ENCODE data around the gene LHFPL3. TPM values are rescaled to one million over a fixed set of nuclear protein-coding genes. Genes with fewer than 3 reads are reported as not detected.

The LHFPL3 gene
- total and polyA plus RNA-seq, 2 donors (not counting 1 experiment from before 2014, with no cell fraction given) = not detected

DNA sequence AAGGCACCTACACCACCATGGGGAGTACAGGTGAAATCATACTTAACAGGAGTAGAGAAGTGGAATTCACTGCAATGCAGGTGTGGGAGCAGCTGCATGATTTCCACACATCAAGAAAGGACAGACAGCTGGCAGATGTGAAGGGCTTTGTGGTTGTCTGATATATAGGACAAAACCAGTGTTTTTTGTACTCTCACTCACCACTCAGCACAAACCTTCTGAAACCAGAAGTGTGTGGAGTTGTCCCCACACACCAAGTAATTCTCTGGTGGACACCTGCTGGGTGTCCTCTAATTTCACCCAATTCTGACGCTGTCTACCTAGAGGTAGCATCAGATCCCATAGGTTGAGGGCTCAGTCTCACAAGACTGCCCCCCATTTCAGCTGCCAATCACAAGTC is 357.9 kb downstream of the LHFPL3 start:
- Histone ChIP-seq H3K79me2 (ENCODE audit: control insufficient read depth, insufficient read depth, low read length) (no peaks in the 10 kb centered on the region), H3K4me2 (ENCODE audit: extremely low read depth, insufficient read depth, low read length) (no peak overlapping the region), H3K27me3 (ENCODE audit: control insufficient read depth, insufficient read depth, low read length) (no peaks in the 10 kb centered on the region), H2AFZ (ENCODE audit: low read length) (no peak overlapping the region), H3K4me1 (ENCODE audit: control insufficient read depth, extremely low read depth, insufficient read depth, low read length) (no peaks in the 10 kb centered on the region), H3K36me3 (ENCODE audit: control insufficient read depth, insufficient read depth, low read length) (no peaks in the 10 kb centered on the region), H3K27ac (ENCODE audit: insufficient read depth, low read length) (no peak overlapping the region), H3K9ac (ENCODE audit: insufficient read depth, low read length) (no peak overlapping the region), H3K9me3 (ENCODE audit: control insufficient read depth, insufficient read depth, low read depth, low read length) (no peaks in the 10 kb centered on the region), H3K4me3 (replicated peaks in 1 of 4; ENCODE audit: control extremely low read depth in 1 of 4, insufficient read depth in 1 of 4, low read depth in 3 of 4, low read length in 4 of 4) (no peak overlapping the region), H4K20me1 (ENCODE audit: control insufficient read depth, extremely low read depth, insufficient read depth, low read length) (no peaks in the 10 kb centered on the region)
- DNase-seq (ENCODE audit: low read depth in 2 of 2) = no peak
- no peak for TF ChIP-seq EZH2 (IDR thresholded peaks at IDR 0.05; ENCODE audit: low read length, missing control alignments)
- TF ChIP-seq, protein P1, sequence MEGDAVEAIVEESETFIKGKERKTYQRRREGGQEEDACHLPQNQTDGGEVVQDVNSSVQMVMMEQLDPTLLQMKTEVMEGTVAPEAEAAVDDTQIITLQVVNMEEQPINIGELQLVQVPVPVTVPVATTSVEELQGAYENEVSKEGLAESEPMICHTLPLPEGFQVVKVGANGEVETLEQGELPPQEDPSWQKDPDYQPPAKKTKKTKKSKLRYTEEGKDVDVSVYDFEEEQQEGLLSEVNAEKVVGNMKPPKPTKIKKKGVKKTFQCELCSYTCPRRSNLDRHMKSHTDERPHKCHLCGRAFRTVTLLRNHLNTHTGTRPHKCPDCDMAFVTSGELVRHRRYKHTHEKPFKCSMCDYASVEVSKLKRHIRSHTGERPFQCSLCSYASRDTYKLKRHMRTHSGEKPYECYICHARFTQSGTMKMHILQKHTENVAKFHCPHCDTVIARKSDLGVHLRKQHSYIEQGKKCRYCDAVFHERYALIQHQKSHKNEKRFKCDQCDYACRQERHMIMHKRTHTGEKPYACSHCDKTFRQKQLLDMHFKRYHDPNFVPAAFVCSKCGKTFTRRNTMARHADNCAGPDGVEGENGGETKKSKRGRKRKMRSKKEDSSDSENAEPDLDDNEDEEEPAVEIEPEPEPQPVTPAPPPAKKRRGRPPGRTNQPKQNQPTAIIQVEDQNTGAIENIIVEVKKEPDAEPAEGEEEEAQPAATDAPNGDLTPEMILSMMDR (conservative IDR thresholded peaks at IDR 0.05 in 1 of 2, IDR thresholded peaks at IDR 0.05 in 1 of 2; ENCODE audit: low read depth in 1 of 2, low read length in 2 of 2) = no peak

GRCh38 chr7:104694710-104695109 is 366.3 kb downstream of the LHFPL3 start:
- Histone ChIP-seq H4K20me1 (ENCODE audit: control insufficient read depth, extremely low read depth, insufficient read depth, low read length) (no peaks in the 10 kb centered on the region), H3K4me1 (ENCODE audit: control insufficient read depth, extremely low read depth, insufficient read depth, low read length) (no peaks in the 10 kb centered on the region), H3K27ac (ENCODE audit: insufficient read depth, low read length) (no peak overlapping the region), H3K27me3 (ENCODE audit: control insufficient read depth, insufficient read depth, low read length) (no peaks in the 10 kb centered on the region), H3K79me2 (ENCODE audit: control insufficient read depth, insufficient read depth, low read length) (no peaks in the 10 kb centered on the region), H3K4me2 (ENCODE audit: extremely low read depth, insufficient read depth, low read length) (no peak overlapping the region), H3K9ac (ENCODE audit: insufficient read depth, low read length) (no peak overlapping the region), H2AFZ (ENCODE audit: low read length) (no peak overlapping the region), H3K4me3 (replicated peaks in 1 of 4; ENCODE audit: control extremely low read depth in 1 of 4, insufficient read depth in 1 of 4, low read depth in 3 of 4, low read length in 4 of 4) (no peak overlapping the region), H3K36me3 (ENCODE audit: control insufficient read depth, insufficient read depth, low read length) (no peaks in the 10 kb centered on the region), H3K9me3 (ENCODE audit: control insufficient read depth, insufficient read depth, low read depth, low read length) (no peaks in the 10 kb centered on the region)
- no peak for DNase-seq (ENCODE audit: low read depth in 2 of 2)
- no peak for TF ChIP-seq EZH2 (IDR thresholded peaks at IDR 0.05; ENCODE audit: low read length, missing control alignments)
- TF ChIP-seq, protein P1 (conservative IDR thresholded peaks at IDR 0.05 in 1 of 2, IDR thresholded peaks at IDR 0.05 in 1 of 2; ENCODE audit: low read depth in 1 of 2, low read length in 2 of 2) = no peak

DNA sequence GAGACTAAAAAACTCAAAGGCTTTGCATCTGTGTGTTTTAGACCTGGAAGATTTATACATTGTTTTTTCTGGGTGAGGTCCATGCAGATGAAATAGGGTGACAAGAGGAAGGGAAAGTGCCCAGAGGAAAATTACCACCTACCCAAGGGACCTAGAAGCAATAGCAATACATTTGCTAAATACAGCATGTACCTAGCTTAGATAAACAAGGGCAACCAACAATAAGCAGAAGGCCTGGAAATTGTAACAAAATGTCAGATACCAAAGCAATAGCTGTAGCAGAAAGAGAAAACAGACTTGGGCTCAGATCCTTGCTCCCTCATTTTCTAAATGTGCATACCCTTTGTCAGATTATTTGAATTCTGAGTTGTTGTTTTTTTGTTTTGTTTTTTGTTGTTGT is 367.2 kb downstream of the LHFPL3 start:
- Histone ChIP-seq H3K4me3 (replicated peaks in 1 of 4; ENCODE audit: control extremely low read depth in 1 of 4, insufficient read depth in 1 of 4, low read depth in 3 of 4, low read length in 4 of 4) (no peak overlapping the region), H3K4me2 (ENCODE audit: extremely low read depth, insufficient read depth, low read length) (no peak overlapping the region), H3K79me2 (ENCODE audit: control insufficient read depth, insufficient read depth, low read length) (no peaks in the 10 kb centered on the region), H4K20me1 (ENCODE audit: control insufficient read depth, extremely low read depth, insufficient read depth, low read length) (no peaks in the 10 kb centered on the region), H3K27ac (ENCODE audit: insufficient read depth, low read length) (no peak overlapping the region), H3K9me3 (ENCODE audit: control insufficient read depth, insufficient read depth, low read depth, low read length) (no peaks in the 10 kb centered on the region), H3K9ac (ENCODE audit: insufficient read depth, low read length) (no peak overlapping the region), H3K4me1 (ENCODE audit: control insufficient read depth, extremely low read depth, insufficient read depth, low read length) (no peaks in the 10 kb centered on the region), H3K36me3 (ENCODE audit: control insufficient read depth, insufficient read depth, low read length) (no peaks in the 10 kb centered on the region), H3K27me3 (ENCODE audit: control insufficient read depth, insufficient read depth, low read length) (no peaks in the 10 kb centered on the region), H2AFZ (ENCODE audit: low read length) (no peak overlapping the region)
- TF ChIP-seq, protein P1 (conservative IDR thresholded peaks at IDR 0.05 in 1 of 2, IDR thresholded peaks at IDR 0.05 in 1 of 2; ENCODE audit: low read depth in 1 of 2, low read length in 2 of 2) = no peak
- TF ChIP-seq EZH2 (IDR thresholded peaks at IDR 0.05; ENCODE audit: low read length, missing control alignments) = no peak
- no peak for DNase-seq (ENCODE audit: low read depth in 2 of 2)

Data from fibroblast of lung (primary cell).